ENCODE measurements around the gene PDAP1. TPM values are rescaled to one million over a fixed set of nuclear protein-coding genes. Genes with fewer than 3 reads are reported as not detected.
A peak's percentile ranks its signal among the peaks of the same experiment; 100 is the strongest.

PDAP1 gene
- polyA plus RNA-seq, 1 of the 3 experiments (the other 2 are of a cell fraction): 389 TPM

DNA sequence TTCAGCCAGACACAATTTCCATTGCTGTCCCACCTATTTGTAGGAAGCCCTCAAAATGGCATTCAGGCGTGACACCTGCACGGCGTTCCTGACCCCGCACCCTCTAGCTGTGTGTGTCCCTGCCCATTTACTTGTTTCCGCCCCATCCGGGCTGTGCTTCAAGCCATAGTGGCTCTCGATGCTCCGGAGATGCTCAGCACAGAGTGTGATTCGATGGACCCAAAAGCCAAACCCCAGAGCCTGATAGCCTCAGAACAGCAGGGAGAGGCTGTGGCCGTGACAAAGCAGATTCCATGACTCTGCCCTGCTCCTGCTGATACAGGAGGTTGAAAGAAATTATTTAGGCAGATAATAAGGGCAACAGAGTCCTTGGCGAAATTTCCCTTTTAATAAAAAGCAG, 13.8 kb upstream of the PDAP1 start:
- no peaks in the 10 kb centered on the region for H4K20me1 ChIP-seq (ENCODE audit: insufficient read depth)
- POLR2A ChIA-PET: interaction anchor here (0.6 to 1.6 kb wide), 3 partner anchors 9 to 17 kb away, joined by 3 to 6 read pairs (median 4); partner anchors contain the start of genes BUD31 and PDAP1
- peak; percentile 21 for DNase-seq
- H3K9ac ChIP-seq: no peak overlapping the region
- H3F3A ChIP-seq (replicated peaks; ENCODE audit: insufficient read depth): peaks cover 6% of the 10 kb centered on the region
- no peaks in the 10 kb centered on the region for H3K9me3 ChIP-seq
- WGBS (ENCODE audit: low lambda C conversion rate): 90% methylated on average over 11 of the region's 11 CpGs
- TF ChIP-seq, protein P1, sequence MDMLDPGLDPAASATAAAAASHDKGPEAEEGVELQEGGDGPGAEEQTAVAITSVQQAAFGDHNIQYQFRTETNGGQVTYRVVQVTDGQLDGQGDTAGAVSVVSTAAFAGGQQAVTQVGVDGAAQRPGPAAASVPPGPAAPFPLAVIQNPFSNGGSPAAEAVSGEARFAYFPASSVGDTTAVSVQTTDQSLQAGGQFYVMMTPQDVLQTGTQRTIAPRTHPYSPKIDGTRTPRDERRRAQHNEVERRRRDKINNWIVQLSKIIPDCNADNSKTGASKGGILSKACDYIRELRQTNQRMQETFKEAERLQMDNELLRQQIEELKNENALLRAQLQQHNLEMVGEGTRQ (IDR thresholded peaks at IDR 0.05; ENCODE audit: borderline replicate concordance, low read depth, low read length): no peak
- TF ChIP-seq CHD2 (IDR thresholded peaks at IDR 0.05; ENCODE audit: low read length, partially characterized antibody) (no peak), SIN3A (IDR thresholded peaks at IDR 0.05; ENCODE audit: borderline replicate concordance, low read depth, low read length) (no peak), MEF2A (IDR thresholded peaks at IDR 0.05; ENCODE audit: borderline replicate concordance, low read depth) (no peak), FOXM1 (IDR thresholded peaks at IDR 0.05; ENCODE audit: low read depth) (no peak), GATA2 (CRISPR knock-in tag; IDR thresholded peaks at IDR 0.05) (no peak)
- TF ChIP-seq, protein P2, sequence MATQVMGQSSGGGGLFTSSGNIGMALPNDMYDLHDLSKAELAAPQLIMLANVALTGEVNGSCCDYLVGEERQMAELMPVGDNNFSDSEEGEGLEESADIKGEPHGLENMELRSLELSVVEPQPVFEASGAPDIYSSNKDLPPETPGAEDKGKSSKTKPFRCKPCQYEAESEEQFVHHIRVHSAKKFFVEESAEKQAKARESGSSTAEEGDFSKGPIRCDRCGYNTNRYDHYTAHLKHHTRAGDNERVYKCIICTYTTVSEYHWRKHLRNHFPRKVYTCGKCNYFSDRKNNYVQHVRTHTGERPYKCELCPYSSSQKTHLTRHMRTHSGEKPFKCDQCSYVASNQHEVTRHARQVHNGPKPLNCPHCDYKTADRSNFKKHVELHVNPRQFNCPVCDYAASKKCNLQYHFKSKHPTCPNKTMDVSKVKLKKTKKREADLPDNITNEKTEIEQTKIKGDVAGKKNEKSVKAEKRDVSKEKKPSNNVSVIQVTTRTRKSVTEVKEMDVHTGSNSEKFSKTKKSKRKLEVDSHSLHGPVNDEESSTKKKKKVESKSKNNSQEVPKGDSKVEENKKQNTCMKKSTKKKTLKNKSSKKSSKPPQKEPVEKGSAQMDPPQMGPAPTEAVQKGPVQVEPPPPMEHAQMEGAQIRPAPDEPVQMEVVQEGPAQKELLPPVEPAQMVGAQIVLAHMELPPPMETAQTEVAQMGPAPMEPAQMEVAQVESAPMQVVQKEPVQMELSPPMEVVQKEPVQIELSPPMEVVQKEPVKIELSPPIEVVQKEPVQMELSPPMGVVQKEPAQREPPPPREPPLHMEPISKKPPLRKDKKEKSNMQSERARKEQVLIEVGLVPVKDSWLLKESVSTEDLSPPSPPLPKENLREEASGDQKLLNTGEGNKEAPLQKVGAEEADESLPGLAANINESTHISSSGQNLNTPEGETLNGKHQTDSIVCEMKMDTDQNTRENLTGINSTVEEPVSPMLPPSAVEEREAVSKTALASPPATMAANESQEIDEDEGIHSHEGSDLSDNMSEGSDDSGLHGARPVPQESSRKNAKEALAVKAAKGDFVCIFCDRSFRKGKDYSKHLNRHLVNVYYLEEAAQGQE (IDR thresholded peaks at IDR 0.05; ENCODE audit: low read depth, low read length): no peak
- H3K36me3 ChIP-seq (replicated peaks in 1 of 2; ENCODE audit: control insufficient read depth in 1 of 2, insufficient read depth in 2 of 2, low read length in 1 of 2): peaks cover 47 to 62% of the 10 kb centered on the region in 2 experiments
- CTCF ChIA-PET: interaction anchor here (0.6 kb wide), 1 partner anchor 43 kb away, joined by 3 read pairs; no protein-coding TSS in a partner anchor
- H3K4me1 ChIP-seq (ENCODE audit: control insufficient read depth in 1 of 2, insufficient read depth in 2 of 2, low read depth in 1 of 2, low read length in 1 of 2): no peaks in the 10 kb centered on the region
- H2AFZ ChIP-seq (ENCODE audit: low read depth): no peak overlapping the region
- H3K79me2 ChIP-seq (ENCODE audit: insufficient read depth): peaks cover 4% of the 10 kb centered on the region; the same call in 1 of the 2 replicates
- no peak overlapping the region for H3K27ac ChIP-seq (ENCODE audit: low read depth in 2 of 2, low read length in 1 of 2)
- no peak overlapping the region for H3K4me2 ChIP-seq
- H3K27me3 ChIP-seq (ENCODE audit: insufficient read depth): no peaks in the 10 kb centered on the region
- H3K9me2 ChIP-seq: no peaks in the 10 kb centered on the region
- no peak overlapping the region for H3K4me3 ChIP-seq (ENCODE audit: low read depth in 2 of 2, low read length in 1 of 2)

DNA sequence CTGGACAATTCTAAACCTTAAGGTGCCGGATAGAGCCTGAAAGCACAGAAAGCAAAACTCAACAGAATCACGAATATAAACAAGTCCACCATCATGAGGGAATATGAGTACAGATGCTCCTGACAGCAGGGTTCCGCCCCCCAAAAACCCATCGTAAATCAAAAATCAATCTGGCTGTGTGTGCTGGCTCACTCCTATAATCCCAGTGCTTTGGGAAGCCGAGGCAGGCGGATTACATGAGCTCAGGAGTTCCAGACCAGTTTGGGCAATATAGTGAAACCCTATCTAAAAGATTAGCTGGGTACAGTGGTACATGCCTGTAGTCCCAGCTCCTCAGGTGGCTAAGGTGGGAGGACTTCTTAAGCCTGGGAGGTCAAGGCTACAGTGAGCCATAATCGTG, 12.6 kb upstream of the PDAP1 start:
- POLR2A ChIA-PET: interaction anchor here (2.0 kb wide), 1 partner anchor 12 kb away, joined by 10 read pairs; the partner anchor contains the start of genes BUD31 and PDAP1
- WGBS (ENCODE audit: low lambda C conversion rate): 92% methylated on average over 7 of the region's 7 CpGs
- TF ChIP-seq, protein P3, sequence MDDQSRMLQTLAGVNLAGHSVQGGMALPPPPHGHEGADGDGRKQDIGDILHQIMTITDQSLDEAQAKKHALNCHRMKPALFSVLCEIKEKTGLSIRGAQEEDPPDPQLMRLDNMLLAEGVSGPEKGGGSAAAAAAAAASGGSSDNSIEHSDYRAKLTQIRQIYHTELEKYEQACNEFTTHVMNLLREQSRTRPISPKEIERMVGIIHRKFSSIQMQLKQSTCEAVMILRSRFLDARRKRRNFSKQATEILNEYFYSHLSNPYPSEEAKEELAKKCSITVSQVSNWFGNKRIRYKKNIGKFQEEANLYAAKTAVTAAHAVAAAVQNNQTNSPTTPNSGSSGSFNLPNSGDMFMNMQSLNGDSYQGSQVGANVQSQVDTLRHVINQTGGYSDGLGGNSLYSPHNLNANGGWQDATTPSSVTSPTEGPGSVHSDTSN (IDR thresholded peaks at IDR 0.05): no peak
- no peak for TF ChIP-seq TAF1 (IDR thresholded peaks at IDR 0.05; ENCODE audit: borderline replicate concordance, low read depth, low read length)
- TF ChIP-seq RCOR1 (IDR thresholded peaks at IDR 0.05; ENCODE audit: low read length): no peak
- no peak for TF ChIP-seq JUND (IDR thresholded peaks at IDR 0.05)
- no peak for TF ChIP-seq RXRA (IDR thresholded peaks at IDR 0.05; ENCODE audit: borderline replicate concordance, low read depth)
- no peak for TF ChIP-seq FOSL2 (IDR thresholded peaks at IDR 0.05; ENCODE audit: borderline replicate concordance, low read depth)
- no peak for TF ChIP-seq EP300 (IDR thresholded peaks at IDR 0.05; ENCODE audit: borderline replicate concordance in 1 of 2, low read depth in 1 of 2, low read length in 1 of 2)
- TF ChIP-seq, protein P4, sequence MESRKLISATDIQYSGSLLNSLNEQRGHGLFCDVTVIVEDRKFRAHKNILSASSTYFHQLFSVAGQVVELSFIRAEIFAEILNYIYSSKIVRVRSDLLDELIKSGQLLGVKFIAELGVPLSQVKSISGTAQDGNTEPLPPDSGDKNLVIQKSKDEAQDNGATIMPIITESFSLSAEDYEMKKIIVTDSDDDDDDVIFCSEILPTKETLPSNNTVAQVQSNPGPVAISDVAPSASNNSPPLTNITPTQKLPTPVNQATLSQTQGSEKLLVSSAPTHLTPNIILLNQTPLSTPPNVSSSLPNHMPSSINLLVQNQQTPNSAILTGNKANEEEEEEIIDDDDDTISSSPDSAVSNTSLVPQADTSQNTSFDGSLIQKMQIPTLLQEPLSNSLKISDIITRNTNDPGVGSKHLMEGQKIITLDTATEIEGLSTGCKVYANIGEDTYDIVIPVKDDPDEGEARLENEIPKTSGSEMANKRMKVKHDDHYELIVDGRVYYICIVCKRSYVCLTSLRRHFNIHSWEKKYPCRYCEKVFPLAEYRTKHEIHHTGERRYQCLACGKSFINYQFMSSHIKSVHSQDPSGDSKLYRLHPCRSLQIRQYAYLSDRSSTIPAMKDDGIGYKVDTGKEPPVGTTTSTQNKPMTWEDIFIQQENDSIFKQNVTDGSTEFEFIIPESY (IDR thresholded peaks at IDR 0.05; ENCODE audit: borderline replicate concordance, low read depth): no peak
- no peak for TF ChIP-seq SMC3 (IDR thresholded peaks at IDR 0.05; ENCODE audit: low read depth, low read length)

More for the DNA sequence above, 12.6 kb upstream of the PDAP1 start:
- Histone ChIP-seq H3K27ac (ENCODE audit: low read depth in 2 of 2, low read length in 1 of 2) (no peak overlapping the region), H3K9me2 (no peaks in the 10 kb centered on the region), H3K4me2 (no peak overlapping the region), H3K9ac (no peak overlapping the region), H4K20me1 (ENCODE audit: insufficient read depth) (peaks cover 3% of the 10 kb centered on the region; the same call in 1 of the 2 replicates), H3K4me1 (ENCODE audit: control insufficient read depth in 1 of 2, insufficient read depth in 2 of 2, low read depth in 1 of 2, low read length in 1 of 2) (no peaks in the 10 kb centered on the region), H3K9me3 (no peaks in the 10 kb centered on the region), H3K36me3 (replicated peaks in 1 of 2; ENCODE audit: control insufficient read depth in 1 of 2, insufficient read depth in 2 of 2, low read length in 1 of 2) (peaks cover 59 to 68% of the 10 kb centered on the region in 2 experiments), H3F3A (replicated peaks; ENCODE audit: insufficient read depth) (peaks cover 14% of the 10 kb centered on the region), H2AFZ (ENCODE audit: low read depth) (no peak overlapping the region), H3K27me3 (ENCODE audit: insufficient read depth) (no peaks in the 10 kb centered on the region), H3K4me3 (ENCODE audit: low read depth in 2 of 2, low read length in 1 of 2) (no peak overlapping the region), H3K79me2 (ENCODE audit: insufficient read depth) (peaks cover 12% of the 10 kb centered on the region; the same call in 1 of the 2 replicates)
- CTCF ChIA-PET: no interaction called here
- no peak for DNase-seq

Data from SK-N-SH (cell line).